ENCODE data around the gene ZBTB20. TPM values are rescaled to one million over a fixed set of nuclear protein-coding genes. Genes with fewer than 3 reads are reported as not detected.

The ZBTB20 gene
- total and polyA plus RNA-seq, 4 donors, result 0.88 to 83.2 (median 20.4) TPM

DNA sequence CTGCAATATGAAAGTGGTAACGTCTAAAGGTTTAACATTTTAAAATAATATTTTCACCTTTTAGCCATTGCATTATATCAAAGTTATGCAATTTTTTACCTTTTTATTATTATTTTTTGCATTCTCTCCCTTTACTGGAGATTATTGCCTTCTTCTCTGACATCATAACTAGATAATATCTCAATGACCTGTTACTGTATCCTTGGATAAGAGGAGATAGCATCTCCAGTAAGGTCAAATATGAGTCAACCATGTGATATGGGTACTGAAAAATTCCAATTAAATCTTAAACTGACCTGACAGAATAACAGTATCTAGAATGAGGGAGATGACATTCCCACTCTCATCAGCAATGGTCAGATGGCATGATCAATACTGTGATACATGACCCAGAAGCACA, 108.3 kb downstream of the ZBTB20 start (continued):
- TF ChIP-seq, protein P1, sequence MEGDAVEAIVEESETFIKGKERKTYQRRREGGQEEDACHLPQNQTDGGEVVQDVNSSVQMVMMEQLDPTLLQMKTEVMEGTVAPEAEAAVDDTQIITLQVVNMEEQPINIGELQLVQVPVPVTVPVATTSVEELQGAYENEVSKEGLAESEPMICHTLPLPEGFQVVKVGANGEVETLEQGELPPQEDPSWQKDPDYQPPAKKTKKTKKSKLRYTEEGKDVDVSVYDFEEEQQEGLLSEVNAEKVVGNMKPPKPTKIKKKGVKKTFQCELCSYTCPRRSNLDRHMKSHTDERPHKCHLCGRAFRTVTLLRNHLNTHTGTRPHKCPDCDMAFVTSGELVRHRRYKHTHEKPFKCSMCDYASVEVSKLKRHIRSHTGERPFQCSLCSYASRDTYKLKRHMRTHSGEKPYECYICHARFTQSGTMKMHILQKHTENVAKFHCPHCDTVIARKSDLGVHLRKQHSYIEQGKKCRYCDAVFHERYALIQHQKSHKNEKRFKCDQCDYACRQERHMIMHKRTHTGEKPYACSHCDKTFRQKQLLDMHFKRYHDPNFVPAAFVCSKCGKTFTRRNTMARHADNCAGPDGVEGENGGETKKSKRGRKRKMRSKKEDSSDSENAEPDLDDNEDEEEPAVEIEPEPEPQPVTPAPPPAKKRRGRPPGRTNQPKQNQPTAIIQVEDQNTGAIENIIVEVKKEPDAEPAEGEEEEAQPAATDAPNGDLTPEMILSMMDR (IDR thresholded peaks at IDR 0.05; ENCODE audit: low read depth, low read length, missing input control), result no peak
- no peak for TF ChIP-seq HNF4A (conservative IDR thresholded peaks at IDR 0.05)
- TF ChIP-seq YY1 (IDR thresholded peaks at IDR 0.05), result no peak
- TF ChIP-seq, protein P2, sequence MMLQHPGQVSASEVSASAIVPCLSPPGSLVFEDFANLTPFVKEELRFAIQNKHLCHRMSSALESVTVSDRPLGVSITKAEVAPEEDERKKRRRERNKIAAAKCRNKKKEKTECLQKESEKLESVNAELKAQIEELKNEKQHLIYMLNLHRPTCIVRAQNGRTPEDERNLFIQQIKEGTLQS (IDR thresholded peaks at IDR 0.05), result no peak

DNA sequence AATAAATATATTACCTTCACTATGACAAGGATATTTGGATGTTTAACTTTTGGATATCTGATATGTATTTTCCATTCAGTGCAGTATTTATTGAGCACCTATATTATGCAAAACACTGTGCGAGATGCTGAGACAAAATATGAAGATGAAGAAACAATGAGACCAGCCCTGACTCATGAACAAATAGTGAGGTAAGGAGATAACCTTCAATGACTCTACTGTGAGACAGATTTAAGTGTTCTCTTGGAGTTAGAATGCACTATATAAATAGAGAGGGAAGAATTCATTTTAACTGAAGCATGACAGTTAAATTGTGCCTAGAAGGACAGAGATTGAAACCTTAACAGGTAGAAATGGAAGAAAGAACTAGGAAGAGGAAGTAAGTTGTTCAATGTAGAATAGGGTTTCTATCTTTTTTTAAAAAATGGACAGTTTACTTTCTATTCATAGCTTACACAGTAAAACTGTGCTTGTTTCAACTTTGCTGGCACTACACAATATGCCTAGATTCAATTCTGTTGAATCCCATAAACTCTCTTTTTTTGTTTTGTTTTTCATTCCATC, 124.2 kb downstream of the ZBTB20 start:
- WGBS, result 98% methylated on average over 1 of the region's 1 CpG
- no peak overlapping the region for H3K9ac ChIP-seq (ENCODE audit: low read depth in 1 of 2, low read length in 2 of 2)
- H3K4me1 ChIP-seq (ENCODE audit: control insufficient read depth in 4 of 4, insufficient read depth in 4 of 4, low read length in 3 of 4), result no peaks in the 10 kb centered on the region

DNA sequence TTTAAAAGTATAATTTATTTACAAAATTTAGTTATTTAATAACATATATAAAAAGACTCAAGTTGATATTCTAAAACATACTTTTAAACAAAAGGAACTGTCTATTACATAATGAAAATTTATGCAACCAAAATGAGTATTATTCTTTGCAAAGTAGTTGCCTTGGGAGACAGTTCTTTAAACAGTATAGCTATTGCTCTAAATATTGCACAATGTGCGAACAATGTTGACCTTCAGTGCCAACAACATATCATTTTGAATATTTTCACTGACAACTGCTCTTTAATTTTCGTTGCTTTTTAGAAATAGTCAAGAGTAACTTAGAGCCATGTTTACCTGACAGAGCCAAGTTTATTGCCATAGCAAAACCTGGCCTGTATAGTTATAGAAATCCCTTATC, 124.9 kb downstream of the ZBTB20 start:
- H3K27me3 ChIP-seq (ENCODE audit: control insufficient read depth in 4 of 4, insufficient read depth in 4 of 4, low read length in 3 of 4), result no peaks in the 10 kb centered on the region
- H3K4me3 ChIP-seq (ENCODE audit: low read depth in 1 of 3, low read length in 3 of 3), result no peak overlapping the region
- TF ChIP-seq FOXA2 (IDR thresholded peaks at IDR 0.05) (no peak), RAD21 (IDR thresholded peaks at IDR 0.05) (no peak), JUND (IDR thresholded peaks at IDR 0.05) (no peak), RXRA (IDR thresholded peaks at IDR 0.05) (no peak)
- TF ChIP-seq, protein P3, sequence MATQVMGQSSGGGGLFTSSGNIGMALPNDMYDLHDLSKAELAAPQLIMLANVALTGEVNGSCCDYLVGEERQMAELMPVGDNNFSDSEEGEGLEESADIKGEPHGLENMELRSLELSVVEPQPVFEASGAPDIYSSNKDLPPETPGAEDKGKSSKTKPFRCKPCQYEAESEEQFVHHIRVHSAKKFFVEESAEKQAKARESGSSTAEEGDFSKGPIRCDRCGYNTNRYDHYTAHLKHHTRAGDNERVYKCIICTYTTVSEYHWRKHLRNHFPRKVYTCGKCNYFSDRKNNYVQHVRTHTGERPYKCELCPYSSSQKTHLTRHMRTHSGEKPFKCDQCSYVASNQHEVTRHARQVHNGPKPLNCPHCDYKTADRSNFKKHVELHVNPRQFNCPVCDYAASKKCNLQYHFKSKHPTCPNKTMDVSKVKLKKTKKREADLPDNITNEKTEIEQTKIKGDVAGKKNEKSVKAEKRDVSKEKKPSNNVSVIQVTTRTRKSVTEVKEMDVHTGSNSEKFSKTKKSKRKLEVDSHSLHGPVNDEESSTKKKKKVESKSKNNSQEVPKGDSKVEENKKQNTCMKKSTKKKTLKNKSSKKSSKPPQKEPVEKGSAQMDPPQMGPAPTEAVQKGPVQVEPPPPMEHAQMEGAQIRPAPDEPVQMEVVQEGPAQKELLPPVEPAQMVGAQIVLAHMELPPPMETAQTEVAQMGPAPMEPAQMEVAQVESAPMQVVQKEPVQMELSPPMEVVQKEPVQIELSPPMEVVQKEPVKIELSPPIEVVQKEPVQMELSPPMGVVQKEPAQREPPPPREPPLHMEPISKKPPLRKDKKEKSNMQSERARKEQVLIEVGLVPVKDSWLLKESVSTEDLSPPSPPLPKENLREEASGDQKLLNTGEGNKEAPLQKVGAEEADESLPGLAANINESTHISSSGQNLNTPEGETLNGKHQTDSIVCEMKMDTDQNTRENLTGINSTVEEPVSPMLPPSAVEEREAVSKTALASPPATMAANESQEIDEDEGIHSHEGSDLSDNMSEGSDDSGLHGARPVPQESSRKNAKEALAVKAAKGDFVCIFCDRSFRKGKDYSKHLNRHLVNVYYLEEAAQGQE (IDR thresholded peaks at IDR 0.05), result no peak
- TF ChIP-seq, protein P1 (IDR thresholded peaks at IDR 0.05; ENCODE audit: low read depth, low read length, missing input control), result no peak
- H3K27ac ChIP-seq (ENCODE audit: low read depth in 1 of 2, low read length in 2 of 2), result no peak overlapping the region
- no peaks in the 10 kb centered on the region for H3K36me3 ChIP-seq (ENCODE audit: control insufficient read depth in 4 of 4, insufficient read depth in 3 of 4, low read depth in 1 of 4, low read length in 3 of 4)
- no peaks in the 10 kb centered on the region for H3K9me3 ChIP-seq (ENCODE audit: control insufficient read depth in 4 of 4, low read length in 3 of 4)
- no peak overlapping the region for H3K9ac ChIP-seq (ENCODE audit: low read depth in 1 of 2, low read length in 2 of 2)
- H3K4me1 ChIP-seq (ENCODE audit: control insufficient read depth in 4 of 4, insufficient read depth in 4 of 4, low read length in 3 of 4), result no peaks in the 10 kb centered on the region
- DNase-seq (ENCODE audit: low spot score), result no peak
- WGBS, result 81% methylated on average over 2 of the region's 2 CpGs

More for the DNA sequence above, 124.2 kb downstream of the ZBTB20 start:
- H3K27me3 ChIP-seq (ENCODE audit: control insufficient read depth in 4 of 4, insufficient read depth in 4 of 4, low read length in 3 of 4), result no peaks in the 10 kb centered on the region
- no peaks in the 10 kb centered on the region for H3K36me3 ChIP-seq (ENCODE audit: control insufficient read depth in 4 of 4, insufficient read depth in 3 of 4, low read depth in 1 of 4, low read length in 3 of 4)
- no peak for TF ChIP-seq HNF4A (conservative IDR thresholded peaks at IDR 0.05)
- no peak for DNase-seq (ENCODE audit: low spot score)
- no peak overlapping the region for H3K4me3 ChIP-seq (ENCODE audit: low read depth in 1 of 3, low read length in 3 of 3)
- no peak overlapping the region for H3K27ac ChIP-seq (ENCODE audit: low read depth in 1 of 2, low read length in 2 of 2)
- no peaks in the 10 kb centered on the region for H3K9me3 ChIP-seq (ENCODE audit: control insufficient read depth in 4 of 4, low read length in 3 of 4)

All from liver (tissue), 9 donors.